Right lobe of liver (tissue), 4 donors: Measurements from ENCODE around the gene SRPK3.

Experiments
- CTCF ChIP-seq, 4 donors: fragments of 200-600 bp in 3 of 4; fragments of 450-650 bp in 1 of 4; IDR thresholded peaks; one replicate each; pipeline versions ENCODE4 v1.5.1 to v1.8.0; 2016 to 2022; ENCODE audit warnings: antibody characterized with exemption in 4 of 4, mild to moderate bottlenecking in 2 of 4
- POLR2A ChIP-seq: fragments of 450-650 bp; IDR thresholded peaks from one replicate; pipeline ENCODE4 v1.6.1; 2017; ENCODE audit warnings: antibody characterized with exemption, mild to moderate bottlenecking
- donor health status: DM: no; HTN: no; CAD: no.
- donor health status: DM: no; HTN: no; CAD: no.
- donor health status: DM: no; HTN: yes; CAD: no.

- TF ChIP-seq CTCF (IDR thresholded peaks at IDR 0.05) (no peak), POLR2A (no peak)
Observed at GRCh38 chrX:153806999-153807575, 26.2 kb downstream of the SRPK3 start.
